Activated CD4-positive, alpha-beta T cell treated with anti-CD3 and anti-CD28 coated beads, Interleukin-2, amount 50 U/mL, for 48 hours (primary cell): ENCODE results near the gene NUP93.

Source experiments
- DNase-seq, 2 experiments: peaks; one replicate each; pipeline ENCODE4 v3.0.0-alpha.2; 2020

Gene NUP93

GRCh38 chr16:56729735-56730662 lies at the start of gene NUP93:
Gene NUP93 (plus strand): TSS chr16:56730129. CDS start chr16:56748248, 18,119 bp downstream.
- peak; percentile 89 to 92 for DNase-seq

- peak; percentile 87 to 91 for DNase-seq
Measured at GRCh38 chr16:56681939-56682702, 47.8 kb upstream of the NUP93 start, which contains the start of gene MT1X. Gene MT1X (plus strand): TSS chr16:56682470. CDS start chr16:56682541, 71 bp downstream.

- DNase-seq: no peak
Measured at GRCh38 chr16:56682703-56683397, 47.1 kb upstream of the NUP93 start.

GRCh38 chr16:56683424-56684172 lies 46.3 kb upstream of the NUP93 start:
- DNase-seq: no peak

DNA sequence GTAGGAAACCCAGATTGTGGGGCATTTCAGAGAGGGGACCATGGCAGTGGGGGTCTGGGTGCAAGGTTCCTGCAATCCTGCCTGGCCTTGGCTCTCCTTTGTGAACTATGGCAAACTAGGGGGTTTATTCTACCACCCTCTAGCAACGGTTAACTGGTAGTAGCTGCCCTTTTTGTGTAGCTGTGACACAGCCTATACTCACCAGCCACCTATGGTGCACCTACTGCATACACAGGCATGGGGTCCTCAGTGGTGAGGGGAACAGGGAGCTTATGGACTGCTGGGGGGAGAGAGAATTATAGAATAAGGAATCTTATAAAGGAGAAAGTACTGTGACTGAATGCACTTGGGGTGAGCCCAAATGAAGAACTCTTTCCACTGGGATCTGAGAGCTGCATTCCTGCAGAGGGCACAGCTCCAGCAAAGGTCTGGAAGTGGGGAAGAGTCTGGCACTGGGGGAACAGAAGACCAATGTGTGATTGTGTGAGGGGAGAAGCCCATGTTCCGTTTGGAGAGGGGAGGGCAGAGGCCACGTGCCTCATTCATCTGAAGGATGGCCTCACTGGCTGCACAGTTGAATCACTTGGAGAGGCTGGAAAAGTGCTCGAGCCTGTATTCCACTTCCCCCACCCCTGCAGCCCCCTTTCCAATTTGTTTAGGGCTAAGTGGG lies 45.5 kb upstream of the NUP93 start:
- no peak for DNase-seq

- DNase-seq: no peak
Measured at GRCh38 chr16:56684926-56685590, 44.9 kb upstream of the NUP93 start.

- DNase-seq: no peak
Measured at GRCh38 chr16:56686758-56687157, 43.2 kb upstream of the NUP93 start.

GRCh38 chr16:56688762-56689161 lies 41.2 kb upstream of the NUP93 start:
- no peak for DNase-seq

GRCh38 chr16:56689171-56689570 lies 40.8 kb upstream of the NUP93 start:
- no peak for DNase-seq

- no peak for DNase-seq
Measured at GRCh38 chr16:56690420-56691122, 39.4 kb upstream of the NUP93 start.

- no peak for DNase-seq
Measured at GRCh38 chr16:56691885-56692284, 38.0 kb upstream of the NUP93 start.

DNA sequence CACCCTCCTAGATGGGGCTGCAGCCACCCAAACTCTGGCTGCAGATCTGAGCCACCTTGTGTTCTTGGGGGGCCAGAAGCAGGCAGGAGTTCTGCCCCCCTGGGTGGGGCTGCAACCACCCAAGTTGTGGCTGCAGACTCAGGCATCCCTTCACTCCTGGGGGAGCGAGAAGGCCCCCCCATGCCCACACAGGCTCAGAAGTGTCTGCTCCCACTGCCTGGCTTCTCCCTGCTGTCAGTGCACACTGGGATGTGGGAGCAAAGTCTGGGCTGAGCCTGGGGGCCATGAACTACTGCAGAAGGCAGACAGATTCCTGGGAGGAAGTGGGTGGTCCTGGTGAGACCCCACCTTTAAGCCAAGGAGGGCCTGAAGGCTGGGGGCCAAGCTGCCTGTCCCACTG lies 34.7 kb upstream of the NUP93 start:
- DNase-seq: no peak

GRCh38 chr16:56697456-56698155 lies 32.3 kb upstream of the NUP93 start:
- no peak for DNase-seq

- DNase-seq: no peak
Measured at GRCh38 chr16:56700195-56700594, 29.7 kb upstream of the NUP93 start.

DNA sequence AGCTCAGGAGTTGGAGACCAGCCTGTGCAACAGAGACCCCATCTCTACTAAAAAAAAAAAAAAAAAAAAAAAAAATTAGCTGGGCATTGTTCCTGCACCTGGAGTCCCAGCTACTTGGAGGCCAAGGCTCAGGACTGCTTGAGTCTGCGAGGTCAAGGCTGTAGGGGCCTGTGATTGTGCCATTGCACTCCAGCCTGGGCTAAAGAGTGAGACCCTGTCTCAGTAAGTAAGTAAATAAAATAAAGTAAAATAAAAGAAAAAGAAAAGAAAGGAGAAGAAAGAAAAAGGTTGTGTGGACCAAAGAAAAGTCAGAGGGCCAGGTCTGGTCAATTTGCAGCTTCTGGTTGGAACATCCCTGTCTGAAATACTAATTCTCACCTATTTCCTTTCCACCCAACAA lies 29.3 kb upstream of the NUP93 start:
- DNase-seq: no peak

DNA sequence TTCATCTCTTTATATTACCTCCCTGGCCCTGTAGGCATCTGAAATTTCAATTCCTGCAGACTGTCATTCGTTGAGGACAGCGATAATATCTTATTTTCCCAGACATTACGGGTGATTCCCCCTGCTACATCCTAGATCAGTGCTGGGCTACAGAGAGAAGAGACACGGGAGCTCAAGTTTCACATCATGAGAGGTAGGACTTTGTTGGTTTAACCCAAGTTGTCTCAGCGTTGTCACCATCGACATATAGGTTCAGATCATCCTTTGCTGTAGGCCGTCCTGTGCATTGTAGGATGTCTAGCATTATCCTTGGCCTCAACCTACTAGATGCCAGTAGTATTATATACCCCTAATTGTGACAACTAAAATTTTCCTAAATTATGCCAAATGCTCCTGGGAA lies 28.4 kb upstream of the NUP93 start:
- no peak for DNase-seq

- DNase-seq: no peak
Measured at GRCh38 chr16:56702836-56703235, 27.1 kb upstream of the NUP93 start.

DNA sequence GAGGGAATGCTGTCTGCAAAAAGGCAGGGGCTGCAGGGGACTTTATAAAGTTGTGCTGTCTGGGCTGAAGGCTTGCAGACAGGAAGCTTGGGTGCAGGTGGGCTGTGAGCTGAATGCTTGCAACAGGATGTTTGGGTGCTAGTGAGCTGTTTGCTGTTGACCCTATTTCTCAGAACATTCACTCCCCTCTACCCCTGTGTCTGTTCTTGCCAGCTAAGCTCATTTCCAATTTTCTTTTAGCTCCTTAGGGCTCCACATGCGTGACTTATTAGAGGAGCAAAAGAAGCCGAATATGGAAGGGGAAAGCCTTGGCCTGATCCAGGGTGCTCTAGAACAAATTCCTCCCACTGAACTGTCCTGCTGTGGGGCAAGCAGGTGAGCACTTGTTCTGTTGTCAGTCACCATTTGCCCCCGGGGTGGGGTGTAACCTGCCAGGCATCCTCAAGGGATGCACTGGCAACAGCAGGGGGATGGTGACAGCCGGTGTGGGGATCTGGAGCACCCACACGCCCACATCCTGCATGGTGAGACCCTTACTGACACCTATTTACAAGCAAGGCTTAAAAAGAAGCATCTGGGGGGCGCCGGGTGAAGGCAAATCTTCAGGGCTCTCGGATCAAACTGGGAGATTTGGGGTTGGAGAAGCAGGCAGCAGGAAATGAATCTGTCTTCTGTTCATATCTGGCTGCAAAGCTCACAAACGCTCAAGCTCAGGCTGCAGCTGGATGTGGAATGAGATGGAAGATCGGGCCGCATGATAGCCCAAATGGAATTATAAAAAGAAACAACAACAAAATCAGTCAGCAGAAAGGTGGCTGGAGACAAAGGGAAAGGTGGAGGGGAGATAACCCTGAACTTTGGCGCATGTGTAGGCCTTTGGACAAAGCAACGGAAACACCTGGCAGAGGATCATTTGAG lies 21.1 kb upstream of the NUP93 start:
- DNase-seq: no peak
